ENCODE measurements around the gene TECTB. TPM values are rescaled to one million over a fixed set of nuclear protein-coding genes. Genes with fewer than 3 reads are reported as not detected.

The TECTB gene
- total RNA-seq, 1 donor from 2014 or later: not detected

DNA sequence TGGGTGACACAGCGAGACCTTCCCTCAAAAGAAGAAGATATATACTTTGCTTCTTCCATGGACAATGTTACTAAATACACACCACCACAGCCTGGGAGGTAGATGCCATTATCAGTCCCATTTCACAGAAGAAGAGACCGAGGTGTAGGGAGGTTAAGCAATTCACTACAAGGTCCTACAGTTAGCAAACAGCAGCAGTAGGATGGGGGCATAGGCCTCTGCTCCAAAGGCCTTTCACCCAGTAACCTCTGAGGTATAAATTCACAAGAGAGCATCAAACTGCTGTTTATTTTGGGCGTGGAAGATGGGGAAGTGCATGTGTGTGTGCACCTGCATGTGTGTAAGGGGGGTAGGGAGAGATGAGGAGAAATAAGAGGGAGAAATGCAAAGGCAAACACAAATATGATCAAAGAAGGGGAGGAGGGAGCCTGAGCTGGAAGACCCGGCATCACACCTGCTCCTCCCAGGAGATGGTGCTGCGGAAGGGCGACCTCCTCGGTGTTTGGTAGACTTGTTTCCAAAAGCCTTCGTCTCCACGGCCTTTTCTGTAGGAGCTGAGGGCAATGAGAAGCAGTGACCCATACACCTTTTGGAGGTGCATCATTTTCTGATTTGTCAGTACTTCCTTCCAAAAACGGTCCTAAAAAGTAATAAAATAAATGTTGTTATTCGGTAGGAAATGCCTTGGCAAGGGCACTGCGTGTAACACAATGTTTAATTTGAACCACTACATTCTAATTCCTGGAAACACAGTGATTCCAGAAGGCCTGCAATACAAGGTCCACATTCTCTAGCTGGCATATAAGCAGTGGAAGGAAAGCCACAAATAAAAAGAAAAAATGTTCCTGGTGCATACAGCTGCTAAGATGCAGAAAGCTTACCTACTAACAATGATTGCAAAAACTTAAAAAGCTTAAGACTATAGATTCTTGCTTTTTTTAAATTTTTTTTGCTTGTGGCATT, 64.8 kb downstream of the TECTB start:
- Mint-ChIP-seq H3K27me3 (ENCODE audit: low read depth) (no peaks in the 10 kb centered on the region), H3K27ac (no peak overlapping the region), H3K36me3 (no peaks in the 10 kb centered on the region), H3K4me1 (no peaks in the 10 kb centered on the region), H3K4me3 (no peak overlapping the region), H3K9me3 (no peaks in the 10 kb centered on the region)
- TF ChIP-seq, protein P1, sequence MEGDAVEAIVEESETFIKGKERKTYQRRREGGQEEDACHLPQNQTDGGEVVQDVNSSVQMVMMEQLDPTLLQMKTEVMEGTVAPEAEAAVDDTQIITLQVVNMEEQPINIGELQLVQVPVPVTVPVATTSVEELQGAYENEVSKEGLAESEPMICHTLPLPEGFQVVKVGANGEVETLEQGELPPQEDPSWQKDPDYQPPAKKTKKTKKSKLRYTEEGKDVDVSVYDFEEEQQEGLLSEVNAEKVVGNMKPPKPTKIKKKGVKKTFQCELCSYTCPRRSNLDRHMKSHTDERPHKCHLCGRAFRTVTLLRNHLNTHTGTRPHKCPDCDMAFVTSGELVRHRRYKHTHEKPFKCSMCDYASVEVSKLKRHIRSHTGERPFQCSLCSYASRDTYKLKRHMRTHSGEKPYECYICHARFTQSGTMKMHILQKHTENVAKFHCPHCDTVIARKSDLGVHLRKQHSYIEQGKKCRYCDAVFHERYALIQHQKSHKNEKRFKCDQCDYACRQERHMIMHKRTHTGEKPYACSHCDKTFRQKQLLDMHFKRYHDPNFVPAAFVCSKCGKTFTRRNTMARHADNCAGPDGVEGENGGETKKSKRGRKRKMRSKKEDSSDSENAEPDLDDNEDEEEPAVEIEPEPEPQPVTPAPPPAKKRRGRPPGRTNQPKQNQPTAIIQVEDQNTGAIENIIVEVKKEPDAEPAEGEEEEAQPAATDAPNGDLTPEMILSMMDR (IDR thresholded peaks at IDR 0.05; ENCODE audit: unreplicated experiment): no peak
- no peak for DNase-seq (ENCODE audit: low spot score in 2 of 2, unreplicated experiment in 2 of 2)

DNA sequence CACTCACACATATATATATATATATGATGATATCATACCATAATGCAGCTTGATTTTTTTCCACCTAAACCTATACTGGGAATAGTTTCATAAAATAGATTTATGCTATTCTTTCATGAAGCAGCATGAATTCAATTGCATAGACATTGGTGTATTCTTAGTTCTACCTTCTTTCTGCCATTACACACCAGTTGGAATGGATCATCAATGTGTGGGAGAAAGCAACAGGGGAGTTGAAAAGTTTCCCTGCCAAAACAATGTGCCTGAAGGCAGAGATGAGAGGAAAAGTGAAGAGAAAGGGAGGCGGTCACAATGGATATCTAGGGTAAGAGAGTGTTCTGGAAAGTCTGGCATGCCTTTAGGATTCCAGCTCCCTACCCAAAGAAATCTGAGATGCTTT, 65.6 kb downstream of the TECTB start:
- H3K27me3 Mint-ChIP-seq (ENCODE audit: low read depth): no peaks in the 10 kb centered on the region
- H3K4me1 Mint-ChIP-seq: no peaks in the 10 kb centered on the region
- no peak overlapping the region for H3K27ac Mint-ChIP-seq
- TF ChIP-seq, protein P1 (IDR thresholded peaks at IDR 0.05; ENCODE audit: unreplicated experiment): no peak
- H3K9me3 Mint-ChIP-seq: no peaks in the 10 kb centered on the region
- H3K4me3 Mint-ChIP-seq: no peak overlapping the region
- no peak for DNase-seq (ENCODE audit: low spot score in 2 of 2, unreplicated experiment in 2 of 2)
- no peaks in the 10 kb centered on the region for H3K36me3 Mint-ChIP-seq

DNA sequence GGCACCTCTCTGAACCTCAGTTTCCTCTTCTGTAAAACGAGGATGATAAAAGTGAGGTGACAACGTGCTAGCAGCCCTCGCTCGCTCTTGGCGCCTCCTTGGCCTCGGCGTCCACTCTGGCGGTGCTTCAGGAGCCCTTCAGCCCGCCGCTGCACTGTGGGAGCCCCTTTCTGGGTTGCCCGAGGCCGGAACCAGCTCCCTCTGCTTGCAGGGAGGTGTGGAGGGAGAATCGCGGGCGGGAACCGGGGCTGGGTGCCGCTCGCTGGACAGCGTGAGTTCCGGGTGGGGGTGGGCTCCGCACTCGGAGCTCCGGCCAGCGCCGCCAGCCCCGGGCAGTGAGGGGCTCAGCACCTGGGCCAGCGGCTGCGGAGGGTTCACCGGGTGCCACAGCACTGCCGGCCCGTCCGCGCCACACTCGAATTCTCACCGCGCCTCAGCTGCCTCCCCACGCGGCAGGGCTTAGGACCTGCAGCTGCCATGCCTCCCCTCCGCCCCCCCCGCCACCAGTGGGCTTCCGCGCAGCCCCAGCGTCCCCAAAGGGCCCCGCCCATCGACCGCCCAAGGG, 66.4 kb downstream of the TECTB start:
- Mint-ChIP-seq H3K27me3 (ENCODE audit: low read depth) (no peaks in the 10 kb centered on the region), H3K4me1 (no peaks in the 10 kb centered on the region), H3K9me3 (no peaks in the 10 kb centered on the region), H3K27ac (no peak overlapping the region), H3K4me3 (no peak overlapping the region), H3K36me3 (no peaks in the 10 kb centered on the region)
- TF ChIP-seq, protein P1 (IDR thresholded peaks at IDR 0.05; ENCODE audit: unreplicated experiment): no peak
- no peak for DNase-seq (ENCODE audit: low spot score in 2 of 2, unreplicated experiment in 2 of 2)

DNA sequence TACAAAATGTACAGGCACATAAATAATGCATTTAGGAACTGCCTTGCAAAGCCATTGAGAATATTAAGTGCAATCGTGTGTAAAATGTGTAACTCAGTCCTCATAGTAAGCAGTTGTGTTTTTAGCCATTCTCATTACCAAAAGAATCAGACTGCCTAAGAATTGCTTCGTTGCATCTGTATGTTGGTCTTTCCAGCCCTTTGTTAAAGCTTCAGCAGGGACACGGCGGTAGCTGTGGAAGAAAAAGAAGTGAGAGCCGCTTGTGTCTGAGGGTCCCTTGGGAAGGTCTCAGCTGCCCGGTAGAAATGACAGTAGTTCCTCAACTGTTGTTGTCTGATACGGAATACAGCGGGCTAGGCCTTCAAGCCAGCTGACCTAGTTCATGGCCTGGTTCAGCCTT, 67.9 kb downstream of the TECTB start:
- Mint-ChIP-seq H3K27ac (no peak overlapping the region), H3K9me3 (no peaks in the 10 kb centered on the region), H3K36me3 (no peaks in the 10 kb centered on the region), H3K27me3 (ENCODE audit: low read depth) (no peaks in the 10 kb centered on the region), H3K4me3 (no peak overlapping the region), H3K4me1 (no peaks in the 10 kb centered on the region)
- DNase-seq (ENCODE audit: low spot score in 2 of 2, unreplicated experiment in 2 of 2): no peak
- TF ChIP-seq, protein P1 (IDR thresholded peaks at IDR 0.05; ENCODE audit: unreplicated experiment): no peak

DNA sequence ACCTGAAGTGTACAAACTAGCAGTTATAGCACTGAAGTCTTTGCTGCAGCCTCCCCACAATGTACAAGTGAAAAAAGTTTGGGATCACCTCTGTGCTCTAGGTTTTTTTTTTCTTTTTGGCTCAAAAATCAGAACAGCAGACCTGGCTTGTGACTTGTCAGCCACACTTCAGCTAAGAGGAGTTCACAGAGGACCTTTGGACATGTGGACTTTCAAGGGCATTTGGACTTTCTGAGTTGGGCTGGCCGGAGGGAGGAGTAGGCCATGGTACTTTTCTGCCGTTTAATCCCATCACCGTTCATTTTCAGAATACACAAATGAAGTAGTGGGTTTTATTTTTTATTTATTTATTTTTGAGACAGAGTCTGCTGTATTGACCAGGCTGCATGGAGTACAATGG, 68.8 kb downstream of the TECTB start:
- Mint-ChIP-seq H3K36me3 (no peaks in the 10 kb centered on the region), H3K9me3 (no peaks in the 10 kb centered on the region), H3K4me1 (no peaks in the 10 kb centered on the region), H3K4me3 (no peak overlapping the region), H3K27ac (no peak overlapping the region), H3K27me3 (ENCODE audit: low read depth) (no peaks in the 10 kb centered on the region)
- TF ChIP-seq, protein P1 (IDR thresholded peaks at IDR 0.05; ENCODE audit: unreplicated experiment): no peak
- DNase-seq (ENCODE audit: low spot score in 2 of 2, unreplicated experiment in 2 of 2): no peak

All from mesothelial cell of epicardium (in vitro differentiated cells).